GM10847 (cell line): Measurements from ENCODE around the gene UBE2Q1.

Experiments used
- POLR2A ChIP-seq: IDR thresholded peaks from 2 replicates; pipeline ENCODE4 v1.6.1; 2011; ENCODE audit not compliant: insufficient read length; ENCODE audit errors: extremely low read depth

The UBE2Q1 gene

DNA sequence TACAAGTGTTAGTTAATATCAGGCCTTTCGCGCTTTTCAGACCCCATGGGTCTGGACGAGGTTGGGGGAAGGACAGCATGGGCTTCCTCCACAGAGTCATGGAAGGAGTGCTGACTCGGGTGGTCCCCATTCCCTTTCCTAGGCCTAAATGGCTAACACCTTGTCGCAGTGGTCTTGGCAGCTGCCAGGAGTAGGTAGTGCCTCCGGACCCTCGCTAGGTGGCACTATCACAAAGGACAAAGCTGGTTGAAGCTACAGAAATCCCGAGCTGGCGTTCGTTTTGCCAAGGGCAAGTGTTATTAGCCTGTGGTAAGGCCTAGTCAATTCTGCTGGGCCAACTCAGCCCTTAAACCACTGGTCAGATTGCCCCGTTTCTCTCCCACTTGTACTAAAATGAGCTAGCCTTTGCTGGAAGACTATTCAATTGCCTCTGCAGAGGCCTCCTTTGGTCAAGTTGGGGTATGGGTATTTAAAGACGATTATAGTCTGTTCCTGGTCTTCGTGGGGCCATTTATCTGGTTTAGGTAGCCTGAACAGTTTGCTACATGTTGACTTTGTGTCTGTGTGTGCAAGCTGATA is 1.1 kb upstream of the UBE2Q1 start:
- TF ChIP-seq POLR2A = no peak

DNA sequence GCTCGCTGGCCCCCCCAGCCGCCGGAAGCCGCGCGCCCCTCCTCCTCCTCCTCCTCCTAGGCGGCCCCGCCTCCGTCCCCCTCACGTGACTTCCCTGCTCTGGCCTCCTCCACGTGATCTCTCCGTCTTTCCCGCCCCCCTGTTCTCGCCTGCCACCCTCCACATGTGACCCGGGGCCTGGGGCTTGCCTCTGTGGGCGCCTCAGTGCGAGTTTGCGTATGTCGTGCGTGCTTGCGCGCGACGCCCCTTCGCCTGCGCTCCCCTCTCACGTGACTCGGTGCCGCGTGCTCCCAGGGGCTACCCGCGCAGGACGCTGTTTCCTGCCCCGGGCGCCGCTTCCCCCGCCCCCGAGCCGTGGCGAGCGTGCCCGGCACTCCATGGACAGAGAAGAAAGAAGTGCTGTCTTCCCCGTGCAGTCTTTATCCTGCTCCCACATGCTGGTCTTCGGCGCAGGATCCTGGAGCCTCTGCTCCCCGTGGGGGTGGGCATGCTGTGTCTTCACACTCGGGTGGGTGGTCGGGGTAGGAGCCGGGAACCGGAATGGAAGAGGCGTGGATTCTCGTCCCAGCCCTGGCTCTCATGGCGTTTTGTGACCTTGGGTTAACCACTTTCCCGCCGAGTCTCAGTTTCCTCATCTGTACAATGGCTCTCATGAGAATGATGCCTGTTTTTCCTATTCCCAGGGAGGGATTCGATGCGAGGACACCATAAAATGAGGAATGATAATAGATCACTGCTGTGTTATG is 431 bp upstream of the UBE2Q1 start:
- TF ChIP-seq POLR2A = peak; percentile 68

DNA sequence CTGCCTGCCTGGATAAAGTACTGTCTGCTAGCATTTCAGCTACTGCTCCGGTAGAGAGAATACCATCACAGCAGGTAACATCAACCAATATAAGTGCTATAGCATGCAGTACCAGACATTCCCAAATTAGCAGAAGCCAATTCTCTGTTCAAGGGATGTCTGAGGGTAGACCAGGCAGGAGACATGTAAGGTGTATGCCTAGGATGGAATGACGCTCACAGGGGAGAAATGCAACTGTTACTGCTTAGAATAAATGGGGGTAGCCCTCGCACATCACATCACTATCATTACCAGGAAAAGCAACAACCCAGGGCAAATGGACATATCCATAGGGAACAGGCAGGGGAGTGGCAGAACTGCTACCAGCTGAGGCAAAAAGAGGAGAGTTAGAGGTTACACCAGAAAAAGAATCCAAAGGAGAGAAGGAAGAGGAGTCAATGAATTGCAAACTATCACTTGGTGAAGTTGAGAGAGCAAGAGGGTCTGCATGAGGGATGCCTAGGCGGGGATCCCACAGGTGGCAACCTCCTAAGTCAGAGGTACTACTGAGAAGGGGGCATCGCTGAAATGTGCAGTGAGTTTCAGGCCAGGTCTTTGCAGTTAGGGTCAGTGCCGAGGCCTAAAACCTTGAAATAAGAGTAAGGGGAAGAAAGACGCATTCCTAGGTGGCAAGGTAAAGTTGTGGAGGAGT is 1.1 kb downstream of the UBE2Q1 start:
- no peak for TF ChIP-seq POLR2A

DNA sequence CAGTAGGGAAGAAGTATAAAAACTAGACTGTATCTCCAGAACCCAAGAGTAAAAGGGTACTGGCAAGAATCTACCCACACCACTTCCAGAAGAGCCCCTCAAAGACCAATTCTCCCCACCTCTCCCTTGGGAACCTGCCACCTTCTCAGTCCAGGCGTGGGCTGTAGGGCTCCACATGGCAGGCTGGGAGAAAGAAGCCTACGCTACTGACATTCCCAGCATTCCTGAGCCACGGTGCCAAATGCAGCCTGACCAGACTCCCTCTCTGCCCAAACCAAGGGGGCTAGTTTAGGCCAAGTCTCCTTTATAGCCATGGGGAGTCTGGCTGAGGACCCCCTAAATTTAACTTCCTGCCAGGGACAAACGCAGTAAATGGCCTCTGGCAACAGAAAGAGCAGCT is 2.0 kb downstream of the UBE2Q1 start:
- no peak for TF ChIP-seq POLR2A

DNA sequence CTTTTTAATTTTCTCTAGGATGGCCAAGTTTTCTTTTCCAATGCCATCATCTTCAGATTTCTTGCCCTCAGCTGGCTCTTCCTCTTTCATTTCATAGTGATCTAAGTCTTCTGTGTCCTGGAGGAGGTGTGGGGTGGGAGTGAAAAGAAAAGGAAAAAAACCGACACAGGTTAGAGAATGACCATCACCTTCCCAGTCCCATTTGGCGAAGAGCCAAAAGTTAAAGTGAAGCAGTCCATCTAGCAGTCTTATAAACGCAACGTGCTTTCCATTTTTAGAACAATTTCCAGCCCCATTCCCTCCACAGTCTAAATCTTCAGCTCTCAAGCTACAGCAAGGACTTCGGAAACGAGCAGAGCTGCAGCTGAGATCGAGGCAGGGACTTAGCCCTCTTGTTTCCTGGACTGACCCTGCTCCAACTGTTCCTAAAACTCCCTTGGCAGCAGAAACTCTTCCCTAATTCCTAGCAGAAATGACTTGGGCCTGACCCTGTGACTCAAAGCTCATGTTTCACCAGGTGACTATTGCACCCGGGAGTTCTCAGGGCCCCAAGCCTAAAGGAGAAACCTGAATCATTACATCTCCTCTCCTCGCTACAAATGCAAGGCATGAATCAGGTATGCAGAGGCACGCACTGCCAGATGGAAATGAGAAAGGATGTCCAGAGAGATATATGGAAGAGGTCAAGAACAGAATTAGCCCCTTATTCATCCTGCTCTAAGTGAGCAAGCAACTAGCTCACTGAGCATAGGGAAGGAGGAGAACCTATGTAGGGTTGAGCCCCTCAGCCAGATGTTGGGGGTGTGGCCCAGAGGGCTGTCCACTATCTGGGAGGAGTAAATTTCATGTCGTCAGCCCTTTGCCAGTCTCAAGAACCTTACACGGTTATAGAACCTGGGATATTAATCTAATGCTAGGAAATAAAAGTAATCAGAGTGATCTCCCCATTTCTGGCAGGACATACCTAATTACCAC is 5.1 kb downstream of the UBE2Q1 start:
- no peak for TF ChIP-seq POLR2A

DNA sequence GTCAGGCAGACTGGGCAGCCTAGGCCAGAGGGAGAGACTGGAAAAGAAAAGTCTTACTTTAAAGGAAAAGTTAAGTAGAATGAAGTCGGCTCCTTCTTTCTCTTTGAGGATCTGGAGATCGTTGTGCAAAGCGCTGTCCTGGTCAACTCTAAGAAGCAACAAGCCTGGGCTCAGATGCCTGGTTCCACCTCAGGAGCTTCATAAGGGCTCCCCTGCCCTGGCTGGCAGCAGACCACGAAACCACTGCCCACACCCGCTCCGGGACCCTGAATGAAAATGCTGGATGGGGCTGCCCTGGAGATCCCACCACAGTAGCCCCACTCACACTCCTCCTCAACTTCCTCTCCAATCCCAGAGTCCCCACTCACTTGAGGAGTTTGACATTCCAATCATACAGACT is 6.4 kb downstream of the UBE2Q1 start:
- no peak for TF ChIP-seq POLR2A

DNA sequence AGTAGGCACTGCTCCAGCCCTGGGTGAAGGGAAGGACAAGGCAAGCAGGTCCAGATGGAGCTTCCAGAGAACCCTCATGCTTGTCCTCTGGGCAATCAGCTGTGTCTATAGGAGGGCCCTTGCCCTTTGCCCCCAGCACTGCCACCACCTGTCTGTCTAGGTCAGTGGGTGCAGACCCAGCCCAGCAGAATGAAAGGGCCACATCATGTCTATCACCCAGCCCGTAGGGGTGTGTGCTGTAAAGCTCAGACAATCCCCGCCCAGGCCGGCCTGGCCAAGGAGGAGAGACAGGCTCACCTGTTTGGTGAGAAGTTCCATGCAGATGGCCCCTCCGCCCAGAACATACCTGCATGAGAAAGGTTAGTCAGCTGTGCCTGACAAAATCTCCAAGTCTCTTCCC is 7.0 kb downstream of the UBE2Q1 start:
- no peak for TF ChIP-seq POLR2A

DNA sequence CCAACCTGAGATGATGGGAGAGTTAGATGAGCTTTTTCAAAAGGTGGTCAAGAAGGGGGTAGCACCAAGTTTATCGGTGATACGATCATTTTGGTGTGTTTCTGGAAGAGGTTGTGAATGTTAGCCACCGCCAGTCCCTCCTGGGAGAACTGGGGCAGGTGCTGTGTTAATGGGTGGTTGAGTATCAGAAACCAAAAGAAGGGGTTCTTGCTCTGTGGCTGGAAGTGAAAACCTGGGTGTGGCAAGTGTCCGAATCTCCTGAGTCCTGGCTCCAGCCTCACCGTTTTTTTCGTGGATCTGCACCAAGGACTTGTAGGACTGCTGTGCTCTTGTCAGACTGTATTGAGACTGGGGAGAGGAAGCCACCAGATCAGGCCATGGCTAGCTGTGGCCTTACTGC is 7.8 kb downstream of the UBE2Q1 start:
- TF ChIP-seq POLR2A = no peak

DNA sequence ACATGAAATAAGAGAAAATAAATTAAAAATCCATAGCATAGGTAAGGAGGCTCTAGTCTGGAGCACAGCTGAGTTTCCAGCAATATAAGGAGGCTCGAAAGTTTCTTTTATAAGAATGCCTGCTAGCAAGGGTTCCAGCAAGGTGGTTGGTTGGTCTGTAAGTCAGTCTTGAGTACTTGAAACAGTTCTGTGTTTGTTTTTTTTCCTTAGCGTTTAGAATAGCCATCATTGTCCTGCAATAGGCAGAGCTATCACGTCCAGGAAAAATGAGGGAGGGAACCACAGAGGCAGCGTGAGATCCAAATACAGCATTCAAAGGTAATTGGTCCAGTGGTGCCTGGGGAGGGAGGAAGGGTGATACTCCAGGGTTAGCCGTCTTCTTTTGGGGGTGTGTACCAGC is 8.4 kb downstream of the UBE2Q1 start:
- no peak for TF ChIP-seq POLR2A

DNA sequence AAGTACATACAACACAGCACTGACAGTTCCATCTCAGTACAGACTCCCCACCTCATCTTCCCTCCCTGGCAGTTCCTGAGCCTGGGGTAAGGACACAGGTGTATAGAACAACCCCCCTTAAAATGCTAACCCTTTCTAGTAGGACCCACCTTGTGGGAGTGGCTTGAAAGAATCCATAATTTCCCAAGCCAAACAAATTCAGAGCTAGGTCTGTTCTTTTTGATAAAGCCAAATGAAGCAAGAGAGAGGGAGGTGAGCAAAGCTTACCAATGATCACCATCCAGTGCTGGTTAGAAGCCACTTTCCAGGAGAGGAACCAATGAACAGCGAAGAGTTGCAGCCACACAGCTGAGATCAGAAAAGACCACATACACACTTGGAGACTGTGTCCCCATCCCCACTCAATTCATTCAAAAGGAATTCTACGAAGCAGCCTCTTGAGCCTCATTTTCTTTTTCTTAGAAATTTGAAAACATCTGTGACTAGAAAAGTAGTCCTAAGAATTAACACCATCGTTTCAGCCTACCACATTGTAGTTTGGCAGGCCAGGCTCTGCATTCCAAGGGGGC is 9.2 kb downstream of the UBE2Q1 start:
- TF ChIP-seq POLR2A = no peak

DNA sequence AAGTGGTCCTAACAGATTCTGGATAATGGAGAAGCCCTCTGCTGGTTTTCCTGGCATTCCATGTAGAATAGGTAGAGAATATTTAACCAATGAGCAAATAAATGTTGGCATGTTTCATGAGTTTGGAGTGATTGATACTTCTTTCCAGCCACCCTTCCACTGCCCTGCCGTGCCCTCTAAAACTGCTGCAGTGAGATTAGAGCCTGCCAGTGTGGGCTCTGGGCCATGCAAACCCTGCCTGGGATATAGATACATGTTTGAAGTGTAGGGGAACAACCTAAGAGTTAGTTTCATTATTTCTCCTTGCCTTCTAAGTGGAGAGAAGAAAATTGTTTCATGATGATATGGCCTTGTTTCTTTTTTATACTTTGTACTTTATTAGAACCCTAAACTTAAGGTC is 10.4 kb downstream of the UBE2Q1 start:
- TF ChIP-seq POLR2A = no peak

DNA sequence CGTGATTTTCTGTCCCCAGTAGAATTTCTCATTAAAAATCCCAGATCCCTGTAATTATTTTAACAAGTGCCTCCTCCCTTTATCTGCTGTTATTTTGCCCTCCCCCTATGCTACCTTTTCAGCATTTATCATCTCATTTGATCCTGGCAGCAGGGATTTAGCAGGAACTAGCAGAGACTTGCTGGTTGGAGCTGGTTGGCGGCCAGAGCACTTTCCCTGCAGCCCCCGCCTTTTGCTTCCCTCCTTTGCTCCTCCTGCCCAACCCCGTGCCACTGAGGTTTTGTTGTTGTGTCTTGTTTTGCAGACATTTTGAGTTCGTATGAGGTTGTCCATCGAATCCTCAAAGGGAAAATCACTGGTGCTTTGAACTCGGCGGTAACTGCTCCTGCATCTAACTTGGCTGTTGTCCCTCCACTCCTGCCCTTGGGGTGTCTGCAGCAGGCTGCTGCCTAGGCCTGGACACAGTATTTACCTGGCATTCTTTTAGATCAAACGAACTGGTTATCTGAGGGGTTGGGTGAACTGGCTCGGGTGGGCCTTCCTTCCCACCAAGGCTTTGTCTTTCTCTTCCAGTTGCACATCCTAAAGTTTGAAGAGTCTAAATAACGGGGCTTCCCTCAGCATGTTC is 11.2 kb downstream of the UBE2Q1 start:
- no peak for TF ChIP-seq POLR2A

DNA sequence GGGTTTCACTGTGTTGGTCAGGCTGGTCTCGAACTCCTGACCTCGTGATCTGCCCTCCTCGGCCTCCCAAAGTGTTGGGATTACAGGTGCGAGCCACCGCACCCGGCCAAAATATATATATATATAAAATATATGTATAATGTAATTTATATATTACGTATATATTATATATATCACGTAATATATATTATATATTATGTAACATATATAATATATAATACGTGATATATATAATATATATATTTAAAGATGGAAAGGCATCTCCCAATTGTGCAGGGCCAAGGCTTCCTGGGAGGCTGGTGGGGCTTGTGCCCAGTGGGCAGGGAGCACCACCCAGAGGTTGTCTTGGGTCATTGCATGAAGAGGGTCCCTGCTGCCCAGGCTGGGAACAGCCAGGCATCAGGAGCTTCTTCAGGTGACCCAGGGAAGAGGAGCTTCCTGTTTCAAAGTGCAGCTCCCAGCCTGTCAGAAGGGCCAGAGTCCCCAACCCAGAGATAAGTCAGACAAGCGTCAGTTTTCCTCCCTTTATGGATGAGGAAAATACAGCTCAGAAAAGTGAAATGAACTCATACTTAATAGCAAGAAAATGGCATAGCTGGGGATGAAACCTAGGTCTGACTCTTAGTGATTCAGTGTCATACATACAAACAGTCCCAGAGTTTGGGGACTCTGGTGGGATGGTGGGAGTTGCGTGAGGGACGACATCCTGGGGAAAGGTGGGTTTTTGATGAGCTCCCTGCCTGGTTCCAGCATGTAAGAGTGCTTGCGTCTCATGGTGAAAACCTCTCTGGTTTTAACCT is 12.0 kb downstream of the UBE2Q1 start:
- no peak for TF ChIP-seq POLR2A

DNA sequence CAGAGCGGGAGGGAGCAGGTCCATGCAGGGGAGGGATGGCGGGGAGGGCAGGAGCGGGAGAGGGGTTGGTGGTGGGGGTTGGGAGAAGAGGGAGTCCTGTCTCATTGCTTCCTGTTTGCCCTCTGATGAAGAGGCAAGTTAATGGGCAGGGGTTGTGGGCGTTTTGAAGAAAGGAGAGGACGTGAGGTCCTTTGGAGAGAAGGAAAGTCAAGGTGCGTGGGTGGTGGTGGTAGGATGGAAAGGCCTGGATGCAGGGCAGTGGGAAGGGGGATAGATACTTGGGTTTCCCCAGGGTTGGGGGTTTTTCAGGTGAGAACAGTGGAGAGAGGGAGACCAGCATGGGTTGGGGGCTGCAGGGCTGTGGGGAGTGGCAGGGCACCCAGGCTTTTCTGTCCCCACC is 17.2 kb downstream of the UBE2Q1 start:
- no peak for TF ChIP-seq POLR2A
